SU-DHL-6 (cell line): Measurements from ENCODE around the gene CLN6.

ENCODE experiments used
- EZH2phosphoT487 ChIP-seq: fragments of 200-600 bp; sonication (generic), shearing (Covaris generic); conservative IDR thresholded peaks from 2 replicates; pipeline ENCODE4 v1.6.1; 2018; ENCODE audit warnings: mild to moderate bottlenecking, antibody characterized with exemption, low read length, moderate library complexity, mixed read lengths
- TF ChIP-seq, protein P1 (sequence below): fragments of 200-600 bp; sonication (generic); IDR thresholded peaks from one replicate; pipeline ENCODE4 v1.5.1; 2017; ENCODE audit warnings: antibody characterized with exemption, mild to moderate bottlenecking, low read length, moderate library complexity; ENCODE audit not compliant: insufficient read depth, poor library complexity, severe bottlenecking

- TF ChIP-seq, protein P1, sequence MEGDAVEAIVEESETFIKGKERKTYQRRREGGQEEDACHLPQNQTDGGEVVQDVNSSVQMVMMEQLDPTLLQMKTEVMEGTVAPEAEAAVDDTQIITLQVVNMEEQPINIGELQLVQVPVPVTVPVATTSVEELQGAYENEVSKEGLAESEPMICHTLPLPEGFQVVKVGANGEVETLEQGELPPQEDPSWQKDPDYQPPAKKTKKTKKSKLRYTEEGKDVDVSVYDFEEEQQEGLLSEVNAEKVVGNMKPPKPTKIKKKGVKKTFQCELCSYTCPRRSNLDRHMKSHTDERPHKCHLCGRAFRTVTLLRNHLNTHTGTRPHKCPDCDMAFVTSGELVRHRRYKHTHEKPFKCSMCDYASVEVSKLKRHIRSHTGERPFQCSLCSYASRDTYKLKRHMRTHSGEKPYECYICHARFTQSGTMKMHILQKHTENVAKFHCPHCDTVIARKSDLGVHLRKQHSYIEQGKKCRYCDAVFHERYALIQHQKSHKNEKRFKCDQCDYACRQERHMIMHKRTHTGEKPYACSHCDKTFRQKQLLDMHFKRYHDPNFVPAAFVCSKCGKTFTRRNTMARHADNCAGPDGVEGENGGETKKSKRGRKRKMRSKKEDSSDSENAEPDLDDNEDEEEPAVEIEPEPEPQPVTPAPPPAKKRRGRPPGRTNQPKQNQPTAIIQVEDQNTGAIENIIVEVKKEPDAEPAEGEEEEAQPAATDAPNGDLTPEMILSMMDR: no peak
- no peak for TF ChIP-seq EZH2phosphoT487
Measured at GRCh38 chr15:68265674-68266073, 36.1 kb upstream of the CLN6 start.
